Lung (tissue), 12 donors: ENCODE data around the gene DHTKD1. TPM values are rescaled to one million over a fixed set of nuclear protein-coding genes. Genes with fewer than 3 reads are reported as not detected.

ENCODE experiments used
- ATAC-seq: fragments of 200-7000 bp; cut with Tn5 transposase; one replicate; pipeline ENCODE4 v1.9.1; 2020; ENCODE audit warnings: moderate number of reproducible peaks; ENCODE audit not compliant: insufficient read depth, low FRiP score
- DNase-seq, 3 donors: peaks; one replicate each; pipeline ENCODE4 v3.0.0-alpha.2; 2013 to 2017
- H3K27ac ChIP-seq, 2 donors: one replicate each; pipeline ENCODE4 v1.5.1; 2013; ENCODE audit warnings: mild to moderate bottlenecking in 2 of 2, moderate library complexity in 2 of 2, control low read depth in 1 of 2, inconsistent platforms in 1 of 2, low read depth in 1 of 2, low read length in 1 of 2
- H3K27me3 ChIP-seq, 3 donors: one replicate each; pipeline ENCODE4 v1.5.1; 2013; ENCODE audit warnings: low read length in 2 of 3; ENCODE audit not compliant: control insufficient read depth in 3 of 3, insufficient read depth in 3 of 3
- H3K36me3 ChIP-seq, 4 donors: one replicate each; pipeline ENCODE4 v1.5.1; 2013; ENCODE audit warnings: low read length in 4 of 4, mild to moderate bottlenecking in 1 of 4, moderate library complexity in 1 of 4; ENCODE audit not compliant: control insufficient read depth in 4 of 4, insufficient read depth in 4 of 4
- H3K4me1 ChIP-seq, 5 donors: one replicate each; pipeline ENCODE4 v1.5.1; 2013; ENCODE audit warnings: low read length in 5 of 5, mild to moderate bottlenecking in 2 of 5, moderate library complexity in 1 of 5; ENCODE audit not compliant: control insufficient read depth in 5 of 5, insufficient read depth in 5 of 5
- H3K4me3 ChIP-seq: one replicate; pipeline ENCODE4 v1.5.1; 2013; ENCODE audit warnings: mild to moderate bottlenecking, control low read depth, moderate library complexity
- H3K9ac ChIP-seq, 2 donors: one replicate each; pipeline ENCODE4 v1.5.1; 2013; ENCODE audit warnings: low read length in 2 of 2, control low read depth in 1 of 2; ENCODE audit not compliant: insufficient read depth in 1 of 2
- H3K9me3 ChIP-seq, 4 donors: one replicate each; pipeline ENCODE4 v1.5.1; 2013; ENCODE audit warnings: low read length in 3 of 4, mild to moderate bottlenecking in 1 of 4, moderate library complexity in 1 of 4; ENCODE audit not compliant: control insufficient read depth in 4 of 4, insufficient read depth in 3 of 4
- WGBS, 2 donors: extraction: QIAGEN DNeasy Blood & Tissue Kit; methylation state at CpG; one replicate each; pipeline ENCODE4 v1.1.7; 2013; 5-methylcytosine and 5-hydroxymethylcytosine counted together
- polyA plus RNA-seq, 2 donors: library from polyadenylated mRNA; stranded (reverse); fragments of 200-250 nt; gene quantifications; one replicate each; pipeline ENCODE4 v1.2.1, GENCODE V29; 2013
- total RNA-seq, 2 donors: library from RNA; depleted of rRNA in 1 of 2; stranded (reverse); fragments of >200 nt in 1 of 2; gene quantifications; one replicate each; pipeline ENCODE4 v1.2.1, GENCODE V29; 2014 to 2021
- TF ChIP-seq, protein P1 (sequence below): IDR thresholded peaks from 2 replicates; pipeline ENCODE4 v1.5.1; 2012; ENCODE audit warnings: mild to moderate bottlenecking; ENCODE audit errors: control extremely low read depth, extremely low read depth
- donor health status: control.
- donor health status: control.
- donor health status: Bipolar disorder and iron deficiency.
- donor health status: healthy.
- donor health status: DM: yes; HTN: yes; CAD: no.

The DHTKD1 gene
- total and polyA plus RNA-seq, 4 donors = 8.5 to 22.1 (median 13.5) TPM

GRCh38 chr10:12056748-12057147 is 12.0 kb upstream of the DHTKD1 start:
- TF ChIP-seq, protein P1, sequence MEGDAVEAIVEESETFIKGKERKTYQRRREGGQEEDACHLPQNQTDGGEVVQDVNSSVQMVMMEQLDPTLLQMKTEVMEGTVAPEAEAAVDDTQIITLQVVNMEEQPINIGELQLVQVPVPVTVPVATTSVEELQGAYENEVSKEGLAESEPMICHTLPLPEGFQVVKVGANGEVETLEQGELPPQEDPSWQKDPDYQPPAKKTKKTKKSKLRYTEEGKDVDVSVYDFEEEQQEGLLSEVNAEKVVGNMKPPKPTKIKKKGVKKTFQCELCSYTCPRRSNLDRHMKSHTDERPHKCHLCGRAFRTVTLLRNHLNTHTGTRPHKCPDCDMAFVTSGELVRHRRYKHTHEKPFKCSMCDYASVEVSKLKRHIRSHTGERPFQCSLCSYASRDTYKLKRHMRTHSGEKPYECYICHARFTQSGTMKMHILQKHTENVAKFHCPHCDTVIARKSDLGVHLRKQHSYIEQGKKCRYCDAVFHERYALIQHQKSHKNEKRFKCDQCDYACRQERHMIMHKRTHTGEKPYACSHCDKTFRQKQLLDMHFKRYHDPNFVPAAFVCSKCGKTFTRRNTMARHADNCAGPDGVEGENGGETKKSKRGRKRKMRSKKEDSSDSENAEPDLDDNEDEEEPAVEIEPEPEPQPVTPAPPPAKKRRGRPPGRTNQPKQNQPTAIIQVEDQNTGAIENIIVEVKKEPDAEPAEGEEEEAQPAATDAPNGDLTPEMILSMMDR = no peak
- Histone ChIP-seq H3K36me3 (no peaks in the 10 kb centered on the region), H3K4me1 (peaks cover 0 to 2% (median 0%) of the 10 kb centered on the region in 5 donors), H3K27ac (no peak overlapping the region), H3K9ac (no peak overlapping the region), H3K4me3 (no peak overlapping the region), H3K9me3 (no peaks in the 10 kb centered on the region), H3K27me3 (no peaks in the 10 kb centered on the region)
- 72 to 73% methylated on average over 4 of the region's 4 CpGs for WGBS, 2 donors
- ATAC-seq (no peak), DNase-seq (peak in 1 of 3 donors; percentile 7)

DNA sequence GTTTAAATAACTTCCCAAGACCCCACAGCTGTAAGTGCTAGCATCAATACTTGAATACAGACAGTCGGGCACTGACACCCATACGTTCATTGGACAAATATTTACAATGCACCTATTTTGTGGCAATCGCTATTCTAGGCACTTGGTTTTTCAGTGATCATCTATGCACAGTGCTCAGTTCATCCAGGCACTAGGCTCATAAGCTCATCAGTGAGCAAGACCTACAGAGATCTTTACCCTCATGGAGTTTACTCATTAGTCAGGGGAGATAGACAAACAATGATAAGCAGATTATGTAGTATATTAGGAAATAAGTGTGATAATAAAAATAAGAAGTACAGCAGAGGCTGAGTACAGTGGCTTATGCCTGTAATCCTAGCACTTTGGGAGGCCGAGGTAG is 7.6 kb upstream of the DHTKD1 start:
- no peaks in the 10 kb centered on the region for H3K9me3 ChIP-seq
- no peaks in the 10 kb centered on the region for H3K27me3 ChIP-seq
- H3K4me1 ChIP-seq = no peaks in the 10 kb centered on the region
- 88 to 90% methylated on average over 4 of the region's 4 CpGs for WGBS, 2 donors
- no peak for ATAC-seq
- TF ChIP-seq, protein P1 = no peak
- no peak for DNase-seq
- H3K9ac ChIP-seq = no peak overlapping the region
- H3K4me3 ChIP-seq = no peak overlapping the region
- H3K27ac ChIP-seq = no peak overlapping the region
- H3K36me3 ChIP-seq = no peaks in the 10 kb centered on the region

- TF ChIP-seq, protein P1 = no peak
- 73 to 84% methylated on average over 14 of the region's 14 CpGs for WGBS, 2 donors
- Histone ChIP-seq H3K27me3 (no peaks in the 10 kb centered on the region), H3K4me3 (no peak overlapping the region), H3K4me1 (no peaks in the 10 kb centered on the region), H3K9me3 (no peaks in the 10 kb centered on the region), H3K27ac (no peak overlapping the region), H3K9ac (no peak overlapping the region), H3K36me3 (no peaks in the 10 kb centered on the region)
- ATAC-seq (no peak), DNase-seq (no peak)
These were observed 5.8 kb upstream of the DHTKD1 start for GRCh38 chr10:12062754-12063482.

DNA sequence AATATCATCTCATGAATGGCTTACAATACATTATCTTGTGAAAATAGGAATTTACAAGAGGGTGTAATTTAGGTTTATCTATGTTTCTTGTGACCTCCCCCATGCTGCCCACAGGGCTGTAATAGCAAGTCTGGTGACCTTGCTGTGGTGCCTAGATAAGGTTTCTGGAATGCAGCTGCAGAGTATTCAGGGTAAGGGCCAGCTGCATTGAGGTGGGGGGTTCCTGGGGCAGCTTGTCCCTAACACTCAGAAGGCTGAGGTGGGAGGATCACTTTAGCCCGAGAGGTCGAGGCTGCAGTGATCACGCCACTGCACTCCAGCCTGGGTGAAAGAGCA is 5.3 kb upstream of the DHTKD1 start:
- Histone ChIP-seq H3K27ac (no peak overlapping the region), H3K27me3 (no peaks in the 10 kb centered on the region), H3K4me3 (no peak overlapping the region), H3K4me1 (peaks cover 0 to 3% (median 0%) of the 10 kb centered on the region in 5 donors), H3K9me3 (no peaks in the 10 kb centered on the region), H3K9ac (no peak overlapping the region), H3K36me3 (no peaks in the 10 kb centered on the region)
- DNase-seq (no peak), ATAC-seq (no peak)
- TF ChIP-seq, protein P1 = no peak
- 84 to 87% methylated on average over 3 of the region's 3 CpGs for whole genome bisulfite sequencing, 2 donors
